Bronchial smooth muscle cell (primary cell): ENCODE results near the gene GAP43. TPM values are rescaled to one million over a fixed set of nuclear protein-coding genes. Genes with fewer than 3 reads are reported as not detected.

Experiments
- total RNA-seq: library from RNA; depleted of rRNA; stranded (reverse); fragments of >200 nt; gene quantifications from 2 replicates; pipeline ENCODE4 v1.2.1, GENCODE V29; 2014

The GAP43 gene
- total RNA-seq: 3.9 and 6.1 TPM in 2 replicates

DNA sequence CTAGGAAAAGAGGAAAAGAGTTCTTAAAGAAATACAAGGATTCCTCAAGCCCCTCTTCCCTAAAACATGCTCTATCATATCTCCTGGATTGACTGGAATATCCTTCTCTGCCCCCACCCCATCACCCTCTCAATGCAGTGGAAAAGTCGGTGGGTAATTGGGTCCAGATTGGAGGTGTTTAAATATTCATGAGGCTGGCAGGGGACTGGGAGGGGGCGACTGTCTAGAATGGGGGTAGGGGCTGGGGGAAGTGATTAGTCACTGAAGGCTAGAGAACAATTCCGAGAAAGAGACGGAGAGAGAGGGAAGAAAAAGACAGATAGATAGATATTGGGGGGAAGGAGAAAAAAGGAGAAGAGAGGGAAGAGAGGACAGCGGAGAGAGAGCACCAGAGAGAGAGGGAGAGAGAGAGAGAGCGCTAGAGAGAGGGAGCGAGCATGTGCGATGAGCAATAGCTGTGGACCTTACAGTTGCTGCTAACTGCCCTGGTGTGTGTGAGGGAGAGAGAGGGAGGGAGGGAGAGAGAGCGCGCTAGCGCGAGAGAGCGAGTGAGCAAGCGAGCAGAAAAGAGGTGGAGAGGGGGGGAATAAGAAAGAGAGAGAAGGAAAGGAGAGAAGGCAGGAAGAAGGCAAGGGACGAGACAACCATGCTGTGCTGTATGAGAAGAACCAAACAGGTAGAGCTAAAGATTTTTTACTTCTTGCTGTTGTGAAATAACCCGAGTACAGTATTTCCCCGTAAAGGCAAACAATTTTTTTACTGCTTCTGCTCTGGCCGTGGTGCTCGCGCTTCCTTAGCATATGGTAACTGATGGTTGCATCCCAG is at the start of gene GAP43:
Gene GAP43, plus strand, starts transcription at position 467 of the 825 bp plus-strand sequence. Its CDS starts 180 bp downstream, at position 647.

